ENCODE data around the gene WWC2.

WWC2 gene

GRCh38 chr4:183200453-183200852 lies 101.4 kb downstream of the WWC2 start (continued):
- no peak for TF ChIP-seq INSM2 (tag by site-specific recombination; IDR thresholded peaks at IDR 0.05)

GRCh38 chr4:183201331-183201730 lies 102.3 kb downstream of the WWC2 start:
- no peak for TF ChIP-seq ZBTB20 (tag by site-specific recombination; IDR thresholded peaks at IDR 0.05)
- no peak for TF ChIP-seq GLI4 (tag by site-specific recombination; IDR thresholded peaks at IDR 0.05)
- no peak for TF ChIP-seq YY1 (tag by site-specific recombination; IDR thresholded peaks at IDR 0.05)
- no peak for TF ChIP-seq ZNF571 (tag by site-specific recombination; IDR thresholded peaks at IDR 0.05)
- TF ChIP-seq ZNF398 (tag by site-specific recombination; IDR thresholded peaks at IDR 0.05), result no peak
- TF ChIP-seq ZNF521 (tag by site-specific recombination; IDR thresholded peaks at IDR 0.05), result no peak
- TF ChIP-seq ZNF473 (tag by site-specific recombination; IDR thresholded peaks at IDR 0.05), result no peak
- TF ChIP-seq ZFP41 (tag by site-specific recombination; IDR thresholded peaks at IDR 0.05; ENCODE audit: borderline replicate concordance), result no peak
- TF ChIP-seq ZNF391 (tag by site-specific recombination; IDR thresholded peaks at IDR 0.05; ENCODE audit: borderline replicate concordance, low read depth), result no peak
- TF ChIP-seq ZBTB11 (tag by site-specific recombination; conservative IDR thresholded peaks at IDR 0.05; ENCODE audit: low read depth), result no peak
- no peak for TF ChIP-seq ZFP3 (tag by site-specific recombination; IDR thresholded peaks at IDR 0.05; ENCODE audit: low read depth)
- no peak for TF ChIP-seq ZNF341 (tag by site-specific recombination; IDR thresholded peaks at IDR 0.05; ENCODE audit: low read depth)
- TF ChIP-seq ZNF19 (tag by site-specific recombination; IDR thresholded peaks at IDR 0.05; ENCODE audit: low read depth), result no peak
- TF ChIP-seq ZNF677 (tag by site-specific recombination; IDR thresholded peaks at IDR 0.05), result no peak
- no peak for TF ChIP-seq ZNF157 (tag by site-specific recombination; IDR thresholded peaks at IDR 0.05)
- TF ChIP-seq ZNF639 (tag by site-specific recombination; IDR thresholded peaks at IDR 0.05), result no peak
- ChIA-PET POLR2A (no interaction called here), CTCF (no interaction called here)

More at GRCh38 chr4:183201331-183201730, 102.3 kb downstream of the WWC2 start:
- H3K4me3 ChIP-seq (ENCODE audit: low read depth, low read length), result no peak overlapping the region
- H3K27ac ChIP-seq (ENCODE audit: extremely low read depth, low read depth, low read length), result no peak overlapping the region
- H3K36me3 ChIP-seq (ENCODE audit: control insufficient read depth in 2 of 2, insufficient read depth in 1 of 2, low read length in 2 of 2), result no peaks in the 10 kb centered on the region
- H3K9me3 ChIP-seq (ENCODE audit: control insufficient read depth, insufficient read depth, low read depth, low read length), result no peaks in the 10 kb centered on the region
- H3K4me1 ChIP-seq (ENCODE audit: control insufficient read depth, insufficient read depth, low read length), result no peaks in the 10 kb centered on the region
